ENCODE results near the gene FMNL1.
"Not testable (repeated sequence)": the region's sequence is repeated elsewhere in the genome, so short reads cannot be mapped to it uniquely, and the experiment has no call there.

FMNL1 gene

DNA sequence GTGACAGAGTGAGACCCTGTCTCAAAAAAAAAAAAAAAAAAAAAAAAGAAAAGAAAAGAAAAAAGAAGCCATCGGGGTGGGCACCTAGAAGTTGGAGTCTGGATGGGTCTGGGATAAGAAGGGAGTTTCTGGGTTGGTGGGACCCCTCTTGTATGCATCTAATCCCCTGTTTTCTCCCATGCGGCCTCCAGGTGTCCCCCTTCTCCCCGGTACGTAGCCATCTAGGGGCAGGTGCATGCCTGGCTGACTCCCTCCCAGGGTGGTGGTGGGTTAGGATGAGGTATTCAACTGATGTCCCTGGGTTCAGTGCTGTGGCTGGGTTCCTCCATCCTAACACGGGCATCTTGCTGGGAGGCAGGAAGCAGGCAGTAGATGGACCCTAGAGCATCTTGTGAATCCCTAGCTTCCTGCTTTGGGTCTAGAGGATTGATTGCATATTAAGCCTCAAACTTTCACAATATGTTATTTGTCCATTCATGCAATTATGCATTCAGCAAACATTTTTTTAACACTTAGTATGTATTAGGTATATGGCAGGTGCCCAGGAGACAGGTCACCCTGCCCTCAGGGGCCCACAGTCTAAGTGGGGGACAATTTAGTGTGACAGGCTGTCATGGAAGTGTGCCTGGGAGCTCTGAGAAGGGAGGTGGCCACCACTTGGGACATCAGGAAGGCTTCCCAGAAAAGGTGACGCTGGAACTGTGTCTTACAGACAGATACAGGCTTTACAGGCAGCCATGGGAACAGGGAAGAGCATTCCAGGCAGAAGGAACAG lies 13.1 kb downstream of the FMNL1 start:
- peak; percentile 44 for DNase-seq (ENCODE audit: low spot score)

DNA sequence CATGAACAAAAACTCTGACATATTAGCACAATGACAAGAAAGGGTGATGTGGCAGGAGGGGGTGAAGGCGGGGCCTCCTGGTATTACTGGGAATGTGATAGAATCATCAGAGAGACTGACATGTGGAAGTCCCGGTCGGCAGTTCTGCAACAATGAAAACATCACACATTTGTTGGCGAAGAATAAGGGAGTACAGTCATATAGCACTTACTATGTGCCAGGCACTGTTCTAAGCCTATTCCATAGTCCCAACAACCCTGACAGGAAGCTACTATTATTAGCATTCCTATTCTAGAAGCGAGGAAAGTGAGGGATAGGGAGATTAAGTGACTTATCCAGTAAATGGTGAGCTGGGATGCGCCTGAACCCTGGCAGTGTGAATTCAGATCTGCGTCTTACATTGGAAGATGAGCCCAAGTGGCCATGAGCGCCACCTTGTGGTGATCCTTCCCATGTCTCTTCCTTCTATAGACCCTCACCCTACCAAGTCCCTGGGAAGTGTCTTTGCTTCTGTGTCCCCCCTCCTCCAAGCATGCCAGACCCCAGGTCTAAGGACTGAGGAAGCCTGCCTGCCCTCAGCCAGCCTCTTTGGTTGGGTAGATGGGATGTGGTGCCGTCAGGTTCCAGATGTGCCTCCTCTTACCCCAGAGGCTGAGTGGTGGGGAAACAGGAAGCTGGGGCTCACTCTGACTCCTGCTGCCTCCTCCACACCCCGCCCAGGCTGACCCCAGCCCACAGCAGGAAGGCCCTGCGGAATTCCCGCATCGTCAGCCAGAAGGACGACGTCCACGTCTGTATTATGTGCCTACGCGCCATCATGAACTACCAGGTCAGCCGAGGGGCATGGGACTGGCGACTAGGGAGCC lies 14.0 kb downstream of the FMNL1 start:
- DNase-seq (ENCODE audit: low spot score) = peak; percentile 74

DNA sequence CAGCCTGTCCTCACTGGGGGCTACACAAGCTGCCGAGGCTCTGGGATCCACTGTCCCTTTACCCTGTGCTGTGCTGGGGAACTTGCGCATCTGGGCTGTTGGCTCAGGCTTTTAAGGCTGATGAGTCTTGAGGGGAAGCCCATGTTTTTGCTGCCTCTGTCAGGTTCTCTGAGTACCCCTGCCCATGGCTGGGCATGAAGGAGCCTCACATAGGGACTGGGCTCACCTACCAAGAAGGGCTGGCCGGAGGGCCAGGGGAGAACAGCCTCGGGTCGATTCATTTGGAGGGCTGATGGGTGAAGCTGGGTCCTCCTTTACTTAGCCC lies 14.6 kb downstream of the FMNL1 start:
- DNase-seq (ENCODE audit: low spot score) = no peak

DNA sequence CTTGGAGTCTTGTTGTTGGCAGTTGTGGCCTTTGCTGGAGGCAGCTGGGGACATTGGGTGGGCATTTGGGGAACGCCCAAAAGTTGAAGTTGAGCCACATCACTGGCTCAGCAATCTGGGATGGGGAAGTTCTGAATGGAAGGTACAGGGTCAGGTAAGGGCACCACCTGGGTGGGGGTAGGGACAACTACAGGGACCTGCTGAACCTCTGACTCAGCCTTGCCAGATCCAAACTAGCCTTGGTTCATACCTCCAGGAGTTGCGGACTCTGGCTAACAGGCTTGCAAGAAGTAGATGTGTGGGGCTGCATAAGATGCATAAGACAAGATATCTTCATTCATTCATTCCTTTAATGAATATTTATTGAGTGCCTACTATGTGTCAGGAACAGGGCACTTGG lies 16.0 kb downstream of the FMNL1 start:
- DNase-seq (ENCODE audit: low spot score) = no peak

DNA sequence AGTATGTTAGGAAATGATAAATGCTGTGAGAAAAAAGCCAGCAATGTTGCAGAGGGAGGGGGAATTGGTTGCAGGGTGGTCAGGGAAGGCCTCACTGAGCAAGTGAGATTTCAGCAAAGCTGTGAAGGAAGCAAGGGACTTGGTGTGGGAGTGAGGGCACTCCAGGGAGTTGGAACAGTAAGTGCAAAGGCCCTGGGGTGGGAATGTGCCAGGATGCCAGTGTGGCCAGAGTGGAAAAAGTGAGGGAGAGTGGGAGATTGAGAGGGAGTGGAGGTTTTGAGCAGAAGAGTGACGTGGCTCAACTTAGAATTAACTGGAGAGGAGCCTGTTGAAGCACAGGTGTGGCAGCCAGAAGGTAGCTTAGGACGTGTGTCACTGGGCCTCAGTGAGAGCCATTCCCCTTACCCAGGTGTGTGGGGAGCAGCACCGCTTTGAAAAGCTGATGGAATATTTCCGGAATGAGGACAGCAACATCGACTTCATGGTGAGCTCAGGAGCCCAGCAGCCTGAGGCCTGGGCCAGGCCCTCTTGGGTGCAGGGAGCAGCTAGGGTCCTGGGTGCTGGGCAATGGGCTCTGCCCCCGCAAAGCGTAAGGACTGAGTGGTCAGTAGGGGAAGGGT lies 16.6 kb downstream of the FMNL1 start:
- DNase-seq (ENCODE audit: low spot score) = no peak

DNA sequence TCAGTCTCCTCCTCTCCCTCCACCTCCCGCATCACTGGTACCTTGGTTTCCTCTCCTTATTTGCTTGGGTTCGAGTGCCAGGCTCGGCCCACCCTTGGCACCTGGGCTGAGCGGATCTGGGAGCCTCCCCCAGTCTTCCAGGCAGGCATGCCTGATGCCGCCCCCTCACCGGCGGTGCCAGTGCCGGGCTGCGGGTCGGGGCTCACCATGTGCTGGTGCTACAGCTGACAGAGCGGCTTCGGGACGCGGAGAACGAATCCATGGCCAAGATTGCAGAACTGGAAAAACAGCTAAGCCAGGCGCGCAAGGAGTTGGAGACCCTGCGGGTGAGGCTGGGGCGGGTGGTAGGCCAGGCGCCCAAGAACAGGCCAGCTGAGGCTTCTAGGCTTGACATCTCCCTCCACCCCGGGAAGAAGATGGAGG lies 19.2 kb downstream of the FMNL1 start:
- DNase-seq (ENCODE audit: low spot score) = no peak

DNA sequence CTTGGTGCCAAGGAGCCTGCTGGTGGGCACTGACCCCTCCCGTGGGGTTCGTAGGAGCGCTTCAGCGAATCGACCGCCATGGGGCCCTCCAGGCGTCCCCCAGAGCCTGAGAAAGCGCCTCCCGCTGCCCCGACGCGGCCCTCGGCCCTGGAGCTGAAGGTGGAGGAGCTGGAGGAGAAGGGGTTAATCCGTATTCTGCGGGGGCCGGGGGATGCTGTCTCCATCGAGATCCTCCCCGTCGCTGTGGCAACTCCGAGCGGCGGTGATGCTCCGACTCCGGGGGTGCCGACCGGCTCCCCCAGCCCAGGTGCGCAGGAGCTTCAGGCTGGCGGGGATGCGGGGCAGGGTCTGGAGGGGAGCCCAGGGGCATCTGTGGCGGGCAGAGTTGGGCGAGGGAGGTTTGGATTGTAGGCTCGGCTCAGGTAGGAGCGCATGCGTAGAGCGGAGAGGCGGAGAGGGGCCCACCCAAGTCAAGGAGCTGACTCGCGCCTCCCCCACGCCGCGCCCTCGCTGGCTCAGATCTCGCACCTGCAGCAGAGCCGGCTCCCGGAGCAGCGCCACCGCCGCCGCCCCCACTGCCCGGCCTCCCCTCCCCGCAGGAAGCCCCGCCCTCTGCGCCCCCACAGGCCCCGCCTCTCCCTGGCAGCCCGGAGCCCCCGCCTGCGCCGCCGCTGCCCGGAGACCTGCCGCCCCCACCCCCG lies 19.8 kb downstream of the FMNL1 start:
- no peak for DNase-seq (ENCODE audit: low spot score)

DNA sequence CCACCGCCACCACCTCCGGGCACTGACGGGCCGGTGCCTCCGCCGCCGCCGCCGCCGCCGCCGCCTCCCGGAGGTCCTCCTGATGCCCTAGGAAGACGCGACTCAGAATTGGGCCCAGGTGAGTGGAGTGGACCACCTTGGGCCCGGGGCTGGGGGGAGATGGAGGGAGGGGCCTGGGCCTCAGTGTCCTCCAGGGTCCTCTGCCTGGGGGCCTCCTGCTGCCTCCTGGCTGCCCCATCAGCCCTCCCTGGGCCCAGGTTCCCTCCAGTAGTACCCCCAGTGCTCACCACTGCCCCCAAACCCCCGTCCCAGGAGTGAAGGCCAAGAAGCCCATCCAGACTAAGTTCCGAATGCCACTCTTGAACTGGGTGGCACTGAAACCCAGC lies 20.3 kb downstream of the FMNL1 start:
- no peak for DNase-seq (ENCODE audit: low spot score)

DNA sequence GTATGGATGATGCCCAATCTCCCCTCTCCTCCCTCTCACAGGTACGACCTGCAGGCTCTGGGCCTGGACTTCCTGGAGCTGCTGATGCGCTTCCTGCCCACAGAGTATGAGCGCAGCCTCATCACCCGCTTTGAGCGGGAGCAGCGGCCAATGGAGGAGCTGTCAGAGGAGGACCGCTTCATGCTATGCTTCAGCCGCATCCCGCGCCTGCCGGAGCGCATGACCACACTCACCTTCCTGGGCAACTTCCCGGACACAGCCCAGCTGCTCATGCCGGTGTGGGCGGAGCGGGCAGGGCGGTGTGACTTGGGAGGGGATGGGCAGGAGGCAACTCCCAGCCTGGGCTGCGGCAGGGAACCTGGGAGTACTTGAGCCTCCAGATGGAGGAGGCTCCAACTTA lies 22.1 kb downstream of the FMNL1 start:
- no peak for DNase-seq (ENCODE audit: low spot score)

DNA sequence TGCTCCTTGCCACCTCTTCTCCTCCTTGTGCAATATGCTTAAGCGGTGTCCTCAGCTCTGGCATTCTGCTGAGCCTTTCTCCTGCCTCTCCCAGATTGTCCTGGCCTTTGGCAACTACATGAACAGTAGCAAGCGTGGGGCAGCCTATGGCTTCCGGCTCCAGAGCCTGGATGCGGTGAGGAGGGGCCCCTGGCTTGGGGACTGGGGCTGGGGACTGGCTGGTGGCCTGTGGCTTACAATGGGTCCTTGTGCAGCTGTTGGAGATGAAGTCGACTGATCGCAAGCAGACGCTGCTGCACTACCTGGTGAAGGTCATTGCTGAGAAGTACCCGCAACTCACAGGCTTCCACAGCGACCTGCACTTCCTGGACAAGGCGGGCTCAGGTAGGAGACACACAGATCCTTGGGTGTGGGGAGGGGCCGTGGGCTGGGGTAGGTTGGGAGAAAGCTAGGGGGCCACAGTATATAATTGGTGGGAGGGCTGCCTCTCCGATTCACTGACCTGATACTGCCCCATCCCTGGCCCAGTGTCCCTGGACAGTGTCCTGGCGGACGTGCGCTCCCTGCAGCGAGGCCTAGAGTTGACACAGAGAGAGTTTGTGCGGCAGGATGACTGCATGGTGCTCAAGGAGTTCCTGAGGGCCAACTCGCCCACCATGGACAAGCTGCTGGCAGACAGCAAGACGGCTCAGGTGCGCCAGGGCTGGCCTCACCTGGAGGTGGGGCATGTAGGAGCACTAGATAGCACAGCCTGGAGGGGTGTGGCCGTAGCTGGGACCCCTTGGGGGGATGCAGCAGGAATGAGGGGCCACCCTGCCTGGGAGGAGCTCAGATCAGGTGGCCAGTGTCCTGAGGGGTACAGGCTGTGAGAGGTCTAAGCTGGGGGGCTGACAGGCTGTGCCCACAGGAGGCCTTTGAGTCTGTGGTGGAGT lies 23.3 kb downstream of the FMNL1 start:
- no peak for DNase-seq (ENCODE audit: low spot score)

DNA sequence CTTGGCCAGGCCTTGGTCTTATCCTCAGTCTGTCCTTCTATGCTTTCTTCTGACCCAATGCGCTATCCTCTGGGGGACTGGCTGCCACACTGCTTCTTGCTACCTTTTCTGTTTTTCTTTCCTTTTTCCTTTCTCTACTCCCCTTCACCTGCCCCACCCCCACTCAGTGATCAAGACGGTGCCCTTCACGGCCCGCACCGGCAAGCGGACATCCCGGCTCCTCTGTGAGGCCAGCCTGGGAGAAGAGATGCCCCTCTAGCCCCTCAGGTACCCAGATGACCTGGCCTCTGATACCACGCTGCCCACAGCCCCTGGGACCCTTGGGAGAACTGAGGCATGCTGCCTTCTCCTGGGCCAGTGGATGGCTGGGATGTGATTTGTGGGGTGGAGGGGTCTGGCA lies 24.7 kb downstream of the FMNL1 start:
- DNase-seq (ENCODE audit: low spot score) = no peak

DNA sequence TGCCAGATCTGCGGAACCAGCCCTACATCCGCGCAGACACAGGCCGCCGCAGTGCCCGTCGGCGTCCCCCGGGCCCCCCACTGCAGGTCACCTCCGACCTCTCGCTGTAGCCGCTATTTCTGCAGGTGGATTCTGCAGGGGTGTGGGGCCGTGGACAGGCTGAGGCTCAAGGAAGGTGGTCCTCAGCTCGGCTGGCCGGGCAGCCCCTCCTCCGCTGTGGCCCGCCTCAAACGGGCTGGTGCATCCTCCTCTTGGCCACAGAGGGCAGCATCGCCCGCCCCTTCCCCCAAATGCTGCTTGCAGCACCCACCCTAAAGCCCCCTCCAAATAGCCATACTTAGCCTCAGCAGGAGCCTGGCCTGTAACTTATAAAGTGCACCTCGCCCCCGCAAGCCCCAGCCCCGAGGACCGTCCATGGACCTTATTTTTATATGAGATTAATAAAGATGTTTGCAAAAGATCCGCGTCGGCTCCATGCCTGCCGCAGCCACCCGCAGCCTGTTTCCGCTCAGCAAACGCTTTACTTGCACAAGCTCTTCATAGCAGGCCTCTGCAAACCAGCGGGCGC lies 25.3 kb downstream of the FMNL1 start:
- DNase-seq (ENCODE audit: low spot score) = peak; percentile 11

DNA sequence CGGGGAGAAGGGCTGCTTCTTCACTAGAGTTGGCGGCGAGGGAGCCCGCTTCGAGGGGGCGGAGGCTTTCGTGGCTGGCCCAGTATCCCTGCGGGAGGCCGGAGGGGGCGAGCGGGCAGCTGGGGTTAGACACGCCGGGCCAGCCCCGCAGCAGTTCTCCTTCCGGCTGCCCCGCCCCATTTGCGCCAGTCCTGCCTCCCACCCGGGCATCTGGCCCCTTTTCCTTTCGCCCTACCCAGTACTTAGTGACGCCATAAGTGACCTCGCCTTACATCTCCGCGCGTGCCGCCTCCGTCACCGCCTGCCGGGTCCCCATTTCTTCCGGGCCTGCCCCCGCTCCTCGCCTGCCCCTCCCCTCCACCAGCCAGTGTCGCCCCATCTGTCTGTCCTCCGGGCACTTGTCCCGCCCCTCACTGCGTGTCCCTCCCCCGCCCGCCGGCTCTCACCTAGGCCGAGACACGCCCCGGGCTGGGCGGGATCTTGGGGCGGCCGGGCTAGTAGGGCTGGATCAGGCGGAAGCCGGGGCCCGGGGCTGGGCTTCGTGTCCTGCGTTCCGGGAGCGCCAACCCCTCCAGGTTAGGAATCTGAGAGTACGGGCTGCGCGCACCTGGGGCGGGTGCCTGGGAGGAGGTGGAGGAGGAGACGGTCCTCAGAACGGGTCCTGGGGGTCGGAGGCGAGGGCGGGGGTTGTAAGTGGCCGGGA lies 25.9 kb downstream of the FMNL1 start:
- DNase-seq (ENCODE audit: low spot score) = peak; percentile 97

DNA sequence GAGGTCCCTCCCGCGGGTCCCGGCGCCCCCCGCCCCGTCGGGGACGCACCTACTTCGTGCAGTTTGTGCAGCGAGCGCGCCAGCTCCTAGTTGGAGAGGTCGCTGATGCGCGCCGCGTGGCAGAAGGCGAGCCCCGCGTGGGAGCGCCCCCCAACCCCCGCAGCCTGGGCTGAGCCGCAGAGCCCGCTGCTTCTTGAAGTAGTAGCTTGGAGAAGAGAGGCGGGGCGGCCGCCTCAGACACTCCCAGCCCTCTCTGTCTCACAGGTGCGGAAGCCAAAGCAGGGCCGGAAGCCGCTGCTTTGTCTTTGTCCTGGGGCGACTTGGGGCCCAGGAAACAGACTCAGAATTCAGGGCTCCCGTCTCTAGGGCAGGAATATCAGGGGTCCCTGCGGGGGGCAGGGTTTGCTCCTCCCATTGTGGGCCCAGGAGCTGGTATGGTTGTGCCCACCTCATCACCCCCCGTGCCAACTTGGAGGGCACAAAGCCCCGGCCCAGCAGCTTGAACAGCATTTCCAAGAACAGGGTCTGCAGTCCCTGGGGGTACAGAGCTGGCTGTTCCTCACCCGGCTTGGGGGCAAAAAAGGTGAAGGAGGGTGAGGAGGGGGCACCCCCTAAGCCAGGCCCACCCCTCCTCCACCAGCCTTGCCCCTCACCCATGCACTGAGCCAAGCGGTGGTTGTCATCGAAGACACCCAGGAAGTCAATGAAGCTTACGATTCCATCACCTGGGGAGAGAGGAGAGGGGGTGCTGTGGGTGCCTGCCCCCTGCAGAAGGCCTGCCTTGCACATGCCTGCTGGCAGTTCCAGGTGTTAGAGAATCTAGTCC lies 26.7 kb downstream of the FMNL1 start:
- DNase-seq (ENCODE audit: low spot score) = peak; percentile 75

DNA sequence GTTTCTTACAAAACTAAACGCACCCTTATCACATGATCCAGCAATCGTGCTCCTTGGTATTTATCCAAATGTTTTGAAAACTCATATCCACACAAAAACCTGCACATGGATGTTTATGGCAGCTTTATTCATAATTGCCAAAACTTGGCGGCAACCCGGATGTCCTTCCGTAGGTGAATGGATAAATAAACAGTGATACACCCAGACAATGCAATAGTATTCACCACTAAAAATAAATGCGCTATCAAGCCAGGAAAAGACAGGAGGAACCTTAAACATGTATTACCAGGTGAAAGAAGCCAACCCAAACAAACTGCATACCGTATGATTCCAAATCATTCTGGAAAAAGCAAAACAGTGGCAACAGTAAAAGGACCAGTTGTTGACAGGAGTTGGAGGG lies 30.2 kb downstream of the FMNL1 start:
- no peak for DNase-seq (ENCODE audit: low spot score)

DNA sequence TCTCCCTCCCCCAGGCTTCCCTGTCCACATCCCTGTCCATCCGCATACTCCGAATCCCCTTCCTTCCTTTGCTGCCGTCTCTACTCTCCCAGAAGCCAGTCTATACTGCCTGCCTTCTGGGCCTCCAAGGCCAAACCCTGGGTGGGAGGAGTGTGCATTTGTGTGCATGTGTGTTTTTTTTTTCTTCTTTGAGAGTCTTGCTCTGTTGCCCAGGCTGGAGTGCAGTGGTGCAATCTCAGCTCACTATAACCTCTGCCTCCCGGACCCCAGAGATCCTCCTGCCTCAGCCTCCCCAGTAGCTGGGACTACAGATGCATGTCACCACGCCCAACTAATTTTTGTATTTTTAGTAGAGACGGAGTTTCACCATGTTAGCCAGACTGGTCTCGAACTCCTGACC lies 31.6 kb downstream of the FMNL1 start:
- DNase-seq (ENCODE audit: low spot score) = not testable (repeated sequence)

DNA sequence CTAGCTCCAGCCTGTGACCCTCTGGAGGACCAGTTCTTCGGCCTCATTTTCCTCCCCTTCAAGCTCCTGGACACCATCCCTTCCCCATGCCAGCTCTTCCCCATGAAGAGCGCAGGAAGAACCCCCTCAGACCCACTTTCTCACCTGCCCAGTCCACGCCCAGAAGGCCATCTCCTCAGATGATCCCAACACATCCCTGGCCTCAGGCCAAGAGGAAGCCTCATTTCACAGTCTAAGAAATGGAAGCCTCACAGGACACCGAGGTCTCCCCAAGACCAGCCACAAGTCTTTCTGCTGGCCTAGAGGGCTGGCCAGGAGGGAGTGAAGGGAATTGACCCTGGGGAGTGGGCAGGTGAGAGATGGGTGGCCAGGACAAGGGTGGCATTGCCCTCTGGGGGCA lies 32.2 kb downstream of the FMNL1 start:
- DNase-seq (ENCODE audit: low spot score) = no peak

DNA sequence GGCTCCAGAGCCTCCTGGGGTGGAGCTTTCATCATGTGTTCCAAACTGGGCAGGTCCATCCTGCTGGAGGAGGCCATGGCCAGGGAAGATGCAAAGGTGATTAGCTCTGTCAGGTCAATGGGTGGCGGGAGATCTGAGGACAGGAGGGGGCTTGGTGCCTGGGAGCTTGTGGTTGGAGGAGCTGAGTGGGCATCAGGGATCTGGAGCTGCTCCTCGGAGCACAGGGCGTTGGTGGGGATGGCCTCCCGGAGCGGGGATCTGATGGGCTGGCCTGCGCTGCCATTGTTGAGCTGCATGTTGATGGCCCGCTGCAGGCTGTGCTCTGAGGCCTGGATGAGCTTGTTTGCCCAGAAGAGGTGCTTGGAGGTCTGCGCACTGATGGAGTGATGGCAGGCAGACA lies 33.7 kb downstream of the FMNL1 start:
- no peak for DNase-seq (ENCODE audit: low spot score)
